Hepatocyte (in vitro differentiated cells): Measurements from ENCODE around the gene GALNT13.

Experiments
- CTCF ChIP-seq: fragments of 200-600 bp; sonication (generic); IDR thresholded peaks from 2 replicates; pipeline ENCODE4 v1.5.1; 2016; ENCODE audit warnings: antibody characterized with exemption, mild to moderate bottlenecking; ENCODE audit not compliant: poor library complexity
- EZH2phosphoT487 ChIP-seq: fragments of 200-600 bp; sonication (generic); IDR thresholded peaks from one replicate; pipeline ENCODE4 v1.6.1; 2018; ENCODE audit warnings: antibody characterized with exemption, mild to moderate bottlenecking, low read depth, moderate library complexity; ENCODE audit not compliant: unreplicated experiment, severe bottlenecking

- TF ChIP-seq CTCF (no peak), EZH2phosphoT487 (no peak)
These were observed 7.7 kb upstream of the GALNT13 start for GRCh38 chr2:153864022-153864421.
